Activated naive CD4-positive, alpha-beta T cell treated with anti-CD3 and anti-CD28 coated beads, Interleukin-2, amount 10 ng/mL, durations not matched to agents 7 days and 5 days (primary cell): ENCODE data around the gene SMDT1.
A peak's percentile ranks its signal among the peaks of the same experiment; 100 is the strongest.

Source experiments
- CTCF ChIA-PET: fragments of 350-600 bp; sonication (Branson Sonifier 250); formaldehyde crosslinking; loops from one replicate; lab custom pipeline; 2021; ENCODE audit warnings: antibody characterized with exemption; lab: Charles Lee
- DNase-seq: peaks from one replicate; pipeline ENCODE4 v3.0.0-alpha.2; 2020
- H3K27ac Mint-ChIP-seq: one replicate; pipeline ENCODE4 v1.8.0; 2021; ENCODE audit warnings: mild to moderate bottlenecking, moderate library complexity, mixed read lengths
- H3K27me3 Mint-ChIP-seq: one replicate; pipeline ENCODE4 v1.8.0; 2021; ENCODE audit warnings: mild to moderate bottlenecking, mixed read lengths
- H3K36me3 Mint-ChIP-seq: one replicate; pipeline ENCODE4 v1.8.0; 2021; ENCODE audit warnings: mixed read lengths
- H3K4me1 Mint-ChIP-seq: one replicate; pipeline ENCODE4 v1.8.0; 2021; ENCODE audit warnings: mixed read lengths
- H3K4me3 Mint-ChIP-seq: one replicate; pipeline ENCODE4 v1.8.0; 2021; ENCODE audit warnings: mild to moderate bottlenecking, moderate library complexity, mixed read lengths
- H3K9me3 Mint-ChIP-seq: one replicate; pipeline ENCODE4 v1.8.0; 2021; ENCODE audit warnings: mixed read lengths

SMDT1 gene

GRCh38 chr22:42131562-42131961, 52.1 kb downstream of the SMDT1 start:
- CTCF ChIA-PET = no interaction called here
- H3K9me3 Mint-ChIP-seq = no peaks in the 10 kb centered on the region

GRCh38 chr22:42132457-42132856, 53.0 kb downstream of the SMDT1 start:
- Mint-ChIP-seq H3K4me3 (no peak overlapping the region), H3K27me3 (no peaks in the 10 kb centered on the region), H3K27ac (no peak overlapping the region), H3K36me3 (no peaks in the 10 kb centered on the region), H3K9me3 (no peaks in the 10 kb centered on the region), H3K4me1 (no peaks in the 10 kb centered on the region)
- no peak for DNase-seq
- CTCF ChIA-PET = interaction anchor here (0.6 kb wide), 1 partner anchor 41 kb away, joined by 3 read pairs; no protein-coding TSS in a partner anchor

More at GRCh38 chr22:42131562-42131961, 52.1 kb downstream of the SMDT1 start:
- no peak for DNase-seq
- Mint-ChIP-seq H3K36me3 (no peaks in the 10 kb centered on the region), H3K27me3 (no peaks in the 10 kb centered on the region), H3K27ac (peak overlapping the region; percentile 19), H3K4me1 (no peaks in the 10 kb centered on the region), H3K4me3 (no peak overlapping the region)
